ENCODE measurements around the gene WNT10A. TPM values are rescaled to one million over a fixed set of nuclear protein-coding genes. Genes with fewer than 3 reads are reported as not detected.
"Not testable (repeated sequence)": the region's sequence is repeated elsewhere in the genome, so short reads cannot be mapped to it uniquely, and the experiment has no call there.

WNT10A gene
- total RNA-seq, 2 experiments from 2014 or later, result 1.1 to 1.3 TPM

GRCh38 chr2:218927876-218928275 is 47.2 kb downstream of the WNT10A start:
- H3K27ac Mint-ChIP-seq, result no peak overlapping the region
- H3K36me3 Mint-ChIP-seq (ENCODE audit: low read depth), result no peaks in the 10 kb centered on the region
- H3K4me3 Mint-ChIP-seq, result no peak overlapping the region
- H3K9me3 Mint-ChIP-seq, result peaks cover 4% of the 10 kb centered on the region
- DNase-seq, result no peak
- peaks cover 24% of the 10 kb centered on the region for H3K27me3 Mint-ChIP-seq (ENCODE audit: low read depth)
- no peaks in the 10 kb centered on the region for H3K4me1 Mint-ChIP-seq (ENCODE audit: low read depth)
- CTCF ChIA-PET, result interaction anchor here (1.0 kb wide), 1 partner anchor 25 kb away, joined by 3 read pairs; no protein-coding TSS in a partner anchor
- intact Hi-C loops (cut with micrococcal nuclease), result no loop called here

GRCh38 chr2:218930488-218930887 is 49.8 kb downstream of the WNT10A start:
- H3K9me3 Mint-ChIP-seq; H3K4me3 Mint-ChIP-seq; intact Hi-C loops (cut with micrococcal nuclease); CTCF ChIA-PET; H3K4me1 Mint-ChIP-seq (ENCODE audit: low read depth); H3K36me3 Mint-ChIP-seq (ENCODE audit: low read depth); H3K27ac Mint-ChIP-seq; DNase-seq: not testable (repeated sequence)
- peaks cover 16% of the 10 kb centered on the region for H3K27me3 Mint-ChIP-seq (ENCODE audit: low read depth)

GRCh38 chr2:218931751-218932150 is 51.1 kb downstream of the WNT10A start:
- CTCF ChIA-PET; intact Hi-C loops (cut with micrococcal nuclease); H3K27ac Mint-ChIP-seq; DNase-seq; H3K4me3 Mint-ChIP-seq; H3K9me3 Mint-ChIP-seq; H3K36me3 Mint-ChIP-seq (ENCODE audit: low read depth); H3K4me1 Mint-ChIP-seq (ENCODE audit: low read depth): not testable (repeated sequence)
- peaks cover 19% of the 10 kb centered on the region for H3K27me3 Mint-ChIP-seq (ENCODE audit: low read depth)

Other genes starting within 250 kb of the WNT10A start
- 10 to 100 TPM; 28.0 to 28.4 TPM for gene ZNF142, start 221.2 kb upstream of the WNT10A start, total RNA-seq
- gene BCS1L, start 221.2 kb upstream of the WNT10A start, total RNA-seq, result 10 to 100 TPM; 61.3 to 63.6 TPM
- gene RNF25, start 208.8 kb upstream of the WNT10A start, total RNA-seq, result 10 to 100 TPM in 1 of 2 experiments, 1 to 10 TPM in 1; 9.6 to 10.4 TPM
- 10 to 100 TPM; 14.7 to 15.1 TPM for gene STK36, start 208.8 kb upstream of the WNT10A start, total RNA-seq
- gene TTLL4, start 170.0 kb upstream of the WNT10A start, total RNA-seq, result 10 to 100 TPM; 23.7 to 24.7 TPM
- not detected for gene CYP27A1, start 98.7 kb upstream of the WNT10A start, total RNA-seq
- gene PRKAG3, start 49.0 kb upstream of the WNT10A start, total RNA-seq, result not detected
- gene WNT6, start 21.0 kb upstream of the WNT10A start, total RNA-seq, result not detected
- gene CDK5R2, start 78.8 kb downstream of the WNT10A start, total RNA-seq, result not detected
- gene FEV, start 104.3 kb downstream of the WNT10A start, total RNA-seq, result not detected
- gene CRYBA2, start 112.6 kb downstream of the WNT10A start, total RNA-seq, result not detected
- not detected for gene CFAP65, start 160.7 kb downstream of the WNT10A start, total RNA-seq
- not detected for gene IHH, start 180.1 kb downstream of the WNT10A start, total RNA-seq

Data from activated naive CD4-positive, alpha-beta T cell treated with anti-CD3 and anti-CD28 coated beads for 36 hours (primary cell).